K562 (cell line): ENCODE results near the gene BEST1. TPM values are rescaled to one million over a fixed set of nuclear protein-coding genes. Genes with fewer than 3 reads are reported as not detected.
A peak's percentile ranks its signal among the peaks of the same experiment; 100 is the strongest.

Experiments used
- ATAC-seq: fragments of 200-7000 bp; cut with Tn5 transposase; 3 replicates; pipeline ENCODE4 v1.9.1; 2020; ENCODE audit warnings: moderate library complexity
- BruUV-seq: library from RNA; stranded (reverse); fragments of 400-500 nt; replicated peaks from 2 replicates; lab custom pipeline; 2021; lab: Mats Ljungman, UMichigan
- CTCF ChIA-PET: fragments of 300-600 bp; formaldehyde crosslinking; extraction: SDS; loops from one replicate; lab custom pipeline; 2021; ENCODE audit warnings: low intra/inter-chr PET ratio; lab: Yijun Ruan, JAX
- POLR2A ChIA-PET: fragments of 300-600, 350-650 bp; sonication (Branson Sonifier 250); formaldehyde crosslinking; extraction: SDS; loops from one replicate; lab custom pipeline; 2021; ENCODE audit warnings: antibody characterized with exemption, inconsistent platforms; lab: Yijun Ruan, JAX
- DNase-seq, 4 experiments: peaks; one replicate each; pipeline versions ENCODE4 v3.0.0 to v3.0.0-alpha.2; 2011 to 2018; ENCODE audit warnings: low spot score in 3 of 4, mixed read lengths in 3 of 4; ENCODE audit errors: extremely low read depth in 1 of 4
- FAIRE-seq: peaks from 2 replicates; lab custom pipeline; 2011; peaks lifted over from hg19 to GRCh38; lab: Jason Lieb, UNC
- H2AFZ ChIP-seq: 2 replicates; pipeline ENCODE4 v1.6.0; 2011; ENCODE audit warnings: low read depth, low read length, control low read depth, inconsistent platforms
- H3K27ac ChIP-seq: fragments of 200-600 bp; 3 replicates; pipeline ENCODE4 v1.8.0; 2011; ENCODE audit warnings: low read depth, mild to moderate bottlenecking, control low read depth, inconsistent platforms, low read length, moderate library complexity, mixed read lengths; ENCODE audit errors: extremely low read depth
- H3K27me3 ChIP-seq, 2 experiments: fragments of 300-600 bp in 1 of 2; 2 replicates in 1 of 2; 3 replicates in 1 of 2; pipeline versions ENCODE4 v1.6.0 to v1.8.0; 2011; ENCODE audit warnings: inconsistent platforms in 2 of 2, low read length in 2 of 2, mild to moderate bottlenecking in 1 of 2, mixed read lengths in 1 of 2, moderate library complexity in 1 of 2; ENCODE audit not compliant: control insufficient read depth in 2 of 2, insufficient read depth in 2 of 2
- H3K36me3 ChIP-seq: fragments of 300-600 bp; 3 replicates; pipeline ENCODE4 v1.8.0; 2011; ENCODE audit warnings: mild to moderate bottlenecking, low read length, inconsistent platforms; ENCODE audit not compliant: control insufficient read depth, insufficient read depth
- H3K4me1 ChIP-seq, 2 experiments: fragments of 200-600 bp in 1 of 2; replicated peaks in 1 of 2; 2 replicates in 1 of 2; 3 replicates in 1 of 2; pipeline versions ENCODE4 v1.5.1 to v1.8.0; 2011; ENCODE audit warnings: inconsistent platforms in 2 of 2, low read length in 2 of 2, mild to moderate bottlenecking in 1 of 2, mixed read lengths in 1 of 2, moderate library complexity in 1 of 2; ENCODE audit not compliant: control insufficient read depth in 2 of 2, insufficient read depth in 2 of 2
- H3K4me2 ChIP-seq: 2 replicates; pipeline ENCODE4 v1.6.1; 2011; ENCODE audit warnings: low read length, control low read depth, inconsistent platforms, mixed read lengths; ENCODE audit not compliant: insufficient read depth
- H3K4me3 ChIP-seq: fragments of 200-600 bp; sonication (generic), shearing (Covaris generic); 2 replicates; pipeline ENCODE4 v1.5.1; 2016; ENCODE audit warnings: control low read depth, inconsistent platforms
- H3K79me2 ChIP-seq: fragments of 200-600 bp; 3 replicates; pipeline ENCODE4 v1.8.0; 2011; ENCODE audit warnings: low read length, inconsistent platforms; ENCODE audit not compliant: control insufficient read depth, insufficient read depth
- H3K9ac ChIP-seq, 2 experiments: 2 replicates each; pipeline versions ENCODE4 v1.6.0 to v1.6.1; 2011; ENCODE audit warnings: low read depth in 2 of 2, low read length in 2 of 2, control low read depth in 1 of 2, inconsistent platforms in 1 of 2, mild to moderate bottlenecking in 1 of 2, mixed read lengths in 1 of 2; ENCODE audit not compliant: insufficient read depth in 1 of 2
- H3K9me1 ChIP-seq: one replicate; pipeline ENCODE4 v1.6.0; 2011; ENCODE audit warnings: inconsistent platforms, mild to moderate bottlenecking, low read length, moderate library complexity; ENCODE audit not compliant: control insufficient read depth, insufficient read depth
- H3K9me3 ChIP-seq: replicated peaks from 2 replicates; pipeline ENCODE4 v1.5.1; 2011; ENCODE audit warnings: low read depth, low read length, inconsistent platforms; ENCODE audit not compliant: control insufficient read depth, insufficient read depth
- H4K20me1 ChIP-seq: replicated peaks from 2 replicates; pipeline ENCODE4 v1.6.1; 2011; ENCODE audit warnings: low read length, inconsistent platforms, mixed read lengths; ENCODE audit not compliant: control insufficient read depth, insufficient read depth
- BMI1 ChIP-seq: fragments of 150-350 bp; IDR thresholded peaks from 2 replicates; pipeline ENCODE4 v1.6.1; 2014; ENCODE audit warnings: low read length
- CBX3 ChIP-seq, 2 experiments: IDR thresholded peaks; 1 replicate in 1 of 2; 2 replicates in 1 of 2; pipeline ENCODE4 v1.6.1; 2012; ENCODE audit warnings: inconsistent platforms in 2 of 2, low read length in 2 of 2, borderline replicate concordance in 1 of 2, control low read depth in 1 of 2
- FOXJ2 ChIP-seq: fragments of 200-800 bp; sonication (Bioruptor generic); IDR thresholded peaks from 2 replicates; pipeline ENCODE4 v1.6.1; 2016; ENCODE audit warnings: missing genetic modification characterization, missing compliant biosample characterization
- FOXP1 ChIP-seq: sonication (generic); formaldehyde crosslinking; IDR thresholded peaks from 2 replicates; pipeline ENCODE4 v1.8.0; 2022; ENCODE audit warnings: mild to moderate bottlenecking, missing genetic modification reagents
- GATA2 ChIP-seq: sonication (generic); formaldehyde crosslinking; IDR thresholded peaks from 2 replicates; pipeline ENCODE4 v1.4.0; 2020; ENCODE audit warnings: mild to moderate bottlenecking, missing genetic modification reagents
- GTF3C2 ChIP-seq: IDR thresholded peaks from 3 replicates; pipeline ENCODE4 v1.6.1; 2011; ENCODE audit warnings: borderline replicate concordance, mild to moderate bottlenecking, moderate library complexity; ENCODE audit not compliant: insufficient read length; ENCODE audit errors: extremely low read depth
- HDAC1 ChIP-seq, 2 experiments: fragments of 450-650 bp; IDR thresholded peaks; 2 replicates each; pipeline ENCODE4 v1.6.1; 2016 to 2017; ENCODE audit warnings: inconsistent platforms in 1 of 2, mild to moderate bottlenecking in 1 of 2, moderate library complexity in 1 of 2
- HNRNPK ChIP-seq: fragments of 200-400 bp; formaldehyde crosslinking; IDR thresholded peaks from one replicate; pipeline ENCODE4 v1.6.1; 2018; ENCODE audit warnings: mild to moderate bottlenecking, low read depth, low read length; ENCODE audit not compliant: poor library complexity, severe bottlenecking
- KLF10 ChIP-seq: fragments of 250-450 bp; sonication (Bioruptor Pico); IDR thresholded peaks from 2 replicates; pipeline ENCODE4 v1.6.1; 2021; ENCODE audit warnings: matching md5 sums
- NCOA1 ChIP-seq: fragments of 450-650 bp; IDR thresholded peaks from 2 replicates; pipeline ENCODE4 v1.6.1; 2016; ENCODE audit warnings: low read depth
- NCOA6 ChIP-seq: fragments of 450-650 bp; IDR thresholded peaks from 2 replicates; pipeline ENCODE4 v1.6.1; 2017; ENCODE audit warnings: mild to moderate bottlenecking
- NCOR1 ChIP-seq: fragments of 450-650 bp; IDR thresholded peaks from 2 replicates; pipeline ENCODE4 v1.6.1; 2016; ENCODE audit warnings: mild to moderate bottlenecking, moderate library complexity
- PCBP2 ChIP-seq: fragments of 200-400 bp; formaldehyde crosslinking; IDR thresholded peaks from 2 replicates; pipeline ENCODE4 v1.6.1; 2018; ENCODE audit warnings: low read length, low read depth, mild to moderate bottlenecking, moderate library complexity; ENCODE audit not compliant: poor library complexity, severe bottlenecking
- ZKSCAN3 ChIP-seq: fragments of 250-450 bp; sonication (Bioruptor Pico); IDR thresholded peaks from 2 replicates; pipeline ENCODE4 v1.4.0; 2020
- ZNF124 ChIP-seq: sonication (generic); formaldehyde crosslinking; IDR thresholded peaks from 2 replicates; pipeline ENCODE4 v1.8.1; 2022; ENCODE audit warnings: missing genetic modification reagents
- ZNF384 ChIP-seq: IDR thresholded peaks from 2 replicates; pipeline ENCODE4 v1.6.1; 2012; ENCODE audit warnings: low read depth, low read length, improper control_type of control experiment
- WGBS: fragments of 100-300 bp; shearing (Covaris generic); methylation state at CpG from one replicate; pipeline ENCODE4 v1.1.6; 2016; ENCODE audit warnings: low coverage, mixed read lengths; ENCODE audit not compliant: insufficient coverage; ENCODE audit errors: missing lambda C conversion rate; 5-methylcytosine and 5-hydroxymethylcytosine counted together
- in situ Hi-C: fragments of 300-500 bp; cut with MboI; formaldehyde crosslinking; loops from 4 replicates; pipeline ENCODE4 v1.15.0; 2018; ENCODE audit warnings: inconsistent platforms, mixed read lengths
- intact Hi-C: fragments of 100-400 bp; cut with micrococcal nuclease; formaldehyde crosslinking; loops from 2 replicates; pipeline ENCODE4 v1.14.2; 2022
- polyA plus RNA-seq, 8 experiments: library from polyadenylated mRNA; depleted of rRNA in 4 of 8; stranded (reverse) in 5 of 8; unstranded in 3 of 8; fragments of >200 nt; fragmentation: Nextera tagmentation in 2 of 8; fragmentation: Illumina TruSeq in 1 of 8; extraction: Ambion mirVana in 2 of 8; extraction: Trizol in 1 of 8; gene quantifications; 2 replicates each; pipeline versions ENCODE4 v1.2.1 to v1.2.3, GENCODE V29; 2011 to 2014; ENCODE audit warnings: inconsistent platforms in 1 of 8, missing spikeins in 1 of 8
- total RNA-seq, 7 experiments: library from RNA; depleted of rRNA in 6 of 7; stranded (reverse); fragments of >200 nt in 6 of 7; fragmentation: Illumina TruSeq in 2 of 7; extraction: Trizol in 2 of 7; gene quantifications; 2 replicates each; pipeline versions ENCODE4 v1.2.1 to v1.2.3, GENCODE V29; 2011 to 2021; ENCODE audit warnings: low replicate concordance in 1 of 7
- TF ChIP-seq, protein P1 (sequence below): fragments of 450-650 bp; IDR thresholded peaks from 2 replicates; pipeline ENCODE4 v1.7.0; 2016; ENCODE audit warnings: borderline replicate concordance
- TF ChIP-seq, protein P2 (sequence below): fragments of 450-650 bp; formaldehyde crosslinking; IDR thresholded peaks from 2 replicates; pipeline ENCODE4 v1.4.0; 2022; ENCODE audit warnings: mild to moderate bottlenecking, moderate library complexity

BEST1 gene
- total and polyA plus RNA-seq, 9 of the 15 experiments (the other 6 are each of a cell fraction or from before 2014, with no cell fraction given): 0.07 to 1.3 (median 0.40) TPM

- Histone ChIP-seq H3K9me3 (peaks cover 5% of the 10 kb centered on the region), H3K4me2 (no peak overlapping the region), H3K9ac (no peak overlapping the region), H3K36me3 (no peaks in the 10 kb centered on the region), H3K27me3 (no peaks in the 10 kb centered on the region), H2AFZ (no peak overlapping the region), H3K4me3 (no peak overlapping the region), H3K27ac (no peak overlapping the region), H4K20me1 (no peaks in the 10 kb centered on the region), H3K4me1 (peaks cover 16 to 17% of the 10 kb centered on the region in 2 experiments), H3K9me1 (no peaks in the 10 kb centered on the region), H3K79me2 (no peaks in the 10 kb centered on the region)
- POLR2A ChIA-PET: interaction anchor here (1.1 to 2.0 kb wide), 3 partner anchors 9 to 33 kb away, joined by 3 to 4 read pairs (median 4); no protein-coding TSS in a partner anchor
- 67% methylated on average over 7 of the region's 7 CpGs for WGBS
- BruUV-seq: no TSS peak
- DNase-seq (no peak), FAIRE-seq (peak; percentile 29), ATAC-seq (no peak)
- CTCF ChIA-PET: no interaction called here
- intact Hi-C loops: no loop called here
- in situ Hi-C loops: no loop called here
- TF ChIP-seq CBX3 (IDR thresholded peaks at IDR 0.05; ENCODE audit: borderline replicate concordance in 1 of 2, low read length in 2 of 2): peak in 1 of 2 experiments; percentile 99; a peak in 2 of 3 replicates
- TF ChIP-seq GATA2 (CRISPR knock-in tag): no peak
- TF ChIP-seq HNRNPK: no peak
- no peak for TF ChIP-seq ZNF384
- no peak for TF ChIP-seq BMI1
- TF ChIP-seq ZKSCAN3 (CRISPR knock-in tag): no peak
- TF ChIP-seq, protein P1, sequence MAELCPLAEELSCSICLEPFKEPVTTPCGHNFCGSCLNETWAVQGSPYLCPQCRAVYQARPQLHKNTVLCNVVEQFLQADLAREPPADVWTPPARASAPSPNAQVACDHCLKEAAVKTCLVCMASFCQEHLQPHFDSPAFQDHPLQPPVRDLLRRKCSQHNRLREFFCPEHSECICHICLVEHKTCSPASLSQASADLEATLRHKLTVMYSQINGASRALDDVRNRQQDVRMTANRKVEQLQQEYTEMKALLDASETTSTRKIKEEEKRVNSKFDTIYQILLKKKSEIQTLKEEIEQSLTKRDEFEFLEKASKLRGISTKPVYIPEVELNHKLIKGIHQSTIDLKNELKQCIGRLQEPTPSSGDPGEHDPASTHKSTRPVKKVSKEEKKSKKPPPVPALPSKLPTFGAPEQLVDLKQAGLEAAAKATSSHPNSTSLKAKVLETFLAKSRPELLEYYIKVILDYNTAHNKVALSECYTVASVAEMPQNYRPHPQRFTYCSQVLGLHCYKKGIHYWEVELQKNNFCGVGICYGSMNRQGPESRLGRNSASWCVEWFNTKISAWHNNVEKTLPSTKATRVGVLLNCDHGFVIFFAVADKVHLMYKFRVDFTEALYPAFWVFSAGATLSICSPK: no peak
- no peak for TF ChIP-seq KLF10 (CRISPR knock-in tag)
- no peak for TF ChIP-seq HDAC1 (IDR thresholded peaks at IDR 0.05)
- TF ChIP-seq PCBP2: no peak
- TF ChIP-seq NCOA6: no peak
- TF ChIP-seq NCOA1: no peak
- no peak for TF ChIP-seq ZNF124 (CRISPR knock-in tag)
- TF ChIP-seq FOXP1 (CRISPR knock-in tag): no peak
- TF ChIP-seq, protein P2, sequence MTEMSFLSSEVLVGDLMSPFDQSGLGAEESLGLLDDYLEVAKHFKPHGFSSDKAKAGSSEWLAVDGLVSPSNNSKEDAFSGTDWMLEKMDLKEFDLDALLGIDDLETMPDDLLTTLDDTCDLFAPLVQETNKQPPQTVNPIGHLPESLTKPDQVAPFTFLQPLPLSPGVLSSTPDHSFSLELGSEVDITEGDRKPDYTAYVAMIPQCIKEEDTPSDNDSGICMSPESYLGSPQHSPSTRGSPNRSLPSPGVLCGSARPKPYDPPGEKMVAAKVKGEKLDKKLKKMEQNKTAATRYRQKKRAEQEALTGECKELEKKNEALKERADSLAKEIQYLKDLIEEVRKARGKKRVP: no peak
- TF ChIP-seq NCOR1: no peak
- no peak for TF ChIP-seq GTF3C2
- no peak for TF ChIP-seq FOXJ2 (tag)
These were observed 49.2 kb downstream of the BEST1 start for GRCh38 chr11:61999141-61999975.
